BE2C (cell line): ENCODE measurements around the gene SLC13A5.
"Not testable (repeated sequence)": the region's sequence is repeated elsewhere in the genome, so short reads cannot be mapped to it uniquely, and the experiment has no call there.

Experiments used
- DNase-seq: peaks from one replicate; pipeline ENCODE4 v3.0.0-alpha.2; 2020
- H3K27me3 ChIP-seq: fragments of 250-450 bp; sonication (Bioruptor Pico); 2 replicates; pipeline ENCODE4 v1.5.1; 2020; ENCODE audit warnings: mild to moderate bottlenecking
- H3K36me3 ChIP-seq: fragments of 250-450 bp; sonication (Bioruptor Pico); 2 replicates; pipeline ENCODE4 v1.5.1; 2020; ENCODE audit warnings: mild to moderate bottlenecking
- H3K4me1 ChIP-seq: fragments of 250-450 bp; sonication (Bioruptor Pico); 2 replicates; pipeline ENCODE4 v1.5.1; 2020
- H3K4me3 ChIP-seq: 2 replicates; pipeline ENCODE4 v1.5.1; 2011; ENCODE audit warnings: low read depth, low read length
- H3K9me3 ChIP-seq: fragments of 250-450 bp; sonication (Bioruptor Pico); 2 replicates; pipeline ENCODE4 v1.5.1; 2020
- TF ChIP-seq, protein P1 (sequence below): IDR thresholded peaks from 2 replicates; pipeline ENCODE4 v1.5.1; 2012; ENCODE audit warnings: mild to moderate bottlenecking, low read depth, low read length

Gene SLC13A5

DNA sequence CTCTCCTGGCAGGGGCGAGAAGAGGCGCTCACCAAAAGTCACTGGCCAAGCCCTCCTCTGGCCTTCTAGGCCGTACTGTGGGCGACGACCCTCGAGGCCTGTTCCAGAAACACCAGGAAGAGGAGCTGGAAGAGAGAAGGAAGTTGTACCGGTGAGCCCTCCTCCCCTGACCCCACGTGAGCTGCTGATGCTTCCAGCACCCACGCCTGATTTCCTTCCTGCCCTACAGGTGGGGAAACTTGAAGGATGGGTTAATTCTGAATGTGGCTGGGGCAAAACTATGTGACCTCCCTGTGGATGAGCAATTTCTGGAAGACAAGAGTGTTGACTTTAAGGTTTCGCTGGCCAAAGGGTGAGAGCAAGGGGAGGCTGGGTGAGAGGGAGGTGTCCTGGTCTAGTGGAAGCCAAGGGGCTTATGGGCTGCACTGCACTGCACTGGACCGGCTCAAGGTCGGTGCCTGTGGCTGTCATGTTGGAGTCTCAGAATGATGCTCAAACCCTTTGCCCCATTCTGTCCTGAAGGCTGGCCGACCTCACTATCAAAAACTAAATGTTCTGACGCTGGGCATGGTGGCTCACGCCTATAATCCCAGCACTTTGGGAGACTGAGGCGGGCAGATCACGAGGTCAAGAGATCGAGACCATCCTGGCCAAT, 55.4 kb downstream of the SLC13A5 start:
- Histone ChIP-seq H3K4me1 (no peaks in the 10 kb centered on the region), H3K4me3 (no peak overlapping the region), H3K36me3 (no peaks in the 10 kb centered on the region), H3K27me3 (0 out of 2 replicates have a peak, but pooled peaks cover 3% of the 10 kb centered on the region), H3K9me3 (no peaks in the 10 kb centered on the region)
- DNase-seq = no peak
- TF ChIP-seq, protein P1, sequence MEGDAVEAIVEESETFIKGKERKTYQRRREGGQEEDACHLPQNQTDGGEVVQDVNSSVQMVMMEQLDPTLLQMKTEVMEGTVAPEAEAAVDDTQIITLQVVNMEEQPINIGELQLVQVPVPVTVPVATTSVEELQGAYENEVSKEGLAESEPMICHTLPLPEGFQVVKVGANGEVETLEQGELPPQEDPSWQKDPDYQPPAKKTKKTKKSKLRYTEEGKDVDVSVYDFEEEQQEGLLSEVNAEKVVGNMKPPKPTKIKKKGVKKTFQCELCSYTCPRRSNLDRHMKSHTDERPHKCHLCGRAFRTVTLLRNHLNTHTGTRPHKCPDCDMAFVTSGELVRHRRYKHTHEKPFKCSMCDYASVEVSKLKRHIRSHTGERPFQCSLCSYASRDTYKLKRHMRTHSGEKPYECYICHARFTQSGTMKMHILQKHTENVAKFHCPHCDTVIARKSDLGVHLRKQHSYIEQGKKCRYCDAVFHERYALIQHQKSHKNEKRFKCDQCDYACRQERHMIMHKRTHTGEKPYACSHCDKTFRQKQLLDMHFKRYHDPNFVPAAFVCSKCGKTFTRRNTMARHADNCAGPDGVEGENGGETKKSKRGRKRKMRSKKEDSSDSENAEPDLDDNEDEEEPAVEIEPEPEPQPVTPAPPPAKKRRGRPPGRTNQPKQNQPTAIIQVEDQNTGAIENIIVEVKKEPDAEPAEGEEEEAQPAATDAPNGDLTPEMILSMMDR = no peak

DNA sequence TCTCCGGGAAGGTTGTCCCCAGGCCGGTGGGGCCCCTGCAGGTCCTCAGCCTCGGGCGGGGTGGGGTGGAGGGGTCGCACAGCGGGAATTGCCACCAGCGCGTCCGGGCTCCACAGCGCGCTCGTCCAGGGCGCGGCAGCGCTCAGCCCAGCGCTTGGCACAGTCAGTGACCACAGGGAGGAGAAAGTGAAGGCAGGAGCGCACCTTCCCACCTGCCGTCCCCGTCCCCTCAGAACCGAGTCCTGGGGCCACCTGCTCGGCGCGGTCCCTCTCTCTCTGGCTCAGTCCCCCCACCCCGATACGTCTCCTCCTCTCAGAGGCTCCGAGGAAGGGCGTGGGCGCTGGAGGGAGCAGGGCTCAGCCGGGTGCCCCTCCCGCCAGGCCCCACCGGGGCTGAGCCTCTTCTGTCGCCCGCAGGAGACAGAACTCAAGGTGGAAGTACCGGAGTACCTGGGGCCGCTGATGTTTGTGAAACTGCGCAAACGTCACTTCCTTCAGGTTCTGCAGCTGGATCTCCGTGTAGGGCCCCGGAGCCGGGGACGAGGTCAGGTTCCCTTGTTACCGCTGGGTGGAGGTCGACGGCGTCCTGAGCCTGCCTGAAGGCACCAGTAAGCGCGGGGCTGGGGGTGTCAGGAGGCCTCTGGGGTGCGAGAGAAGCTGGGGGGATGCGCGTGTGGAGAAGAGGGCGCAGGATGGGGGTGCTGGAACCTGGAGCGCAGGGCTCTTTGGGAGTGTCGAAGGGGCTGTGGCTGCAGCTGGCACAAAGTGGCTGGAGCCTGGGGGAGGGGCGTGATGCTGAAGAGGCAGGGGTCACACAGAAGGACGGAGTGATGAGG, 56.2 kb downstream of the SLC13A5 start:
- H3K4me3 ChIP-seq, DNase-seq, H3K9me3 ChIP-seq, H3K4me1 ChIP-seq, H3K27me3 ChIP-seq, H3K36me3 ChIP-seq: not testable (repeated sequence)

- not testable (repeated sequence) for H3K27me3 ChIP-seq, H3K9me3 ChIP-seq, H3K4me1 ChIP-seq, H3K4me3 ChIP-seq, H3K36me3 ChIP-seq, DNase-seq
Measured at GRCh38 chr17:6655732-6656361, 57.3 kb downstream of the SLC13A5 start.

DNA sequence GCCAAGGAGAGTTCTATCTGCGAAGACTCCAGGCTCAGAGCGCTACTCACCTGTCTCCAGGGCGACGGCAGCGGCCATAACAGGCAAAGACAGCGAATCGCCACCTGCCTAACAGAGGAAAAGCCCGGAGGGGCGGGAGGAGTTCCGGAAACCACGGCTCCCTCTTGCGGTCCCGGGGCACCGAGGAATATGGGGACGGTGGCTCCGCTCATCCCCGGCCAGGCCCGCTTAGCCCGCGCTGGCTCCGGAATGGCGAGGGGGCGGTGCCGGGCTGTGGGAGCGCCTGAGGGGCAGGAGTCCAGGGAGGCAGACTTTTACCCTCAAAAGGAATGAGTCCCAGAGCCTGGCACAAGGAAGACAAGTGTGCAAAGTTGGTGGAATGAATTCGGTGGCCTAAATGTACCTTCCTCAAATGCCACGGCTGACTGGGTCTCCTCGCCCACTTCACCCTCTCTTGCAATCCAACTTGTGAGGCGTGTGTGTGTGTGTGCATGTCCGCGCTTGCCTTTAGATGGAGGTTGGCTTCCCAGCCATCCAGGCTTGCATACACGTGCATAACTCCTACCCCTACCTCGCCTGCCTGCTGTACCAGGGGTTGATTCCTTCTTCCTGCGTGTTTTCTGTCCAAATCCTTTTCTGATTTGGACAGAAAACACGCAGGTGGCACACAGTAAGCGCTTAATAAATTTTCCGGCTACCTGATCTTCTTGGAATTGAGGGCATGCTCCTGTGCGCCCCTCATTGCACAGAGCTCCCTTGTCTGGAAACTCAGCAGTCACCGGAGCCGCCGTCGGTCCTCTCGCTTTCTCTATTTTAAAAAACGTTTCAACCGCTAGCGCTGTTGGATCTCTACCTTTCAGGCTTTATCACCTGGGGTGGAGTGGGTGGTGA, 58.1 kb downstream of the SLC13A5 start:
- H3K4me1 ChIP-seq = no peaks in the 10 kb centered on the region
- DNase-seq = no peak
- no peaks in the 10 kb centered on the region; the same call in 1 of the 2 replicates for H3K9me3 ChIP-seq
- 0 out of 2 replicates have a peak, but pooled peaks cover 3% of the 10 kb centered on the region for H3K27me3 ChIP-seq
- TF ChIP-seq, protein P1 = no peak
- no peak overlapping the region for H3K4me3 ChIP-seq
- H3K36me3 ChIP-seq = no peaks in the 10 kb centered on the region

- no peaks in the 10 kb centered on the region for H3K36me3 ChIP-seq
- H3K9me3 ChIP-seq = no peaks in the 10 kb centered on the region; the same call in 1 of the 2 replicates
- TF ChIP-seq, protein P1 = no peak
- no peaks in the 10 kb centered on the region for H3K4me1 ChIP-seq
- DNase-seq = no peak
- peak overlapping the region; percentile 96 for H3K4me3 ChIP-seq
- H3K27me3 ChIP-seq = no peaks in the 10 kb centered on the region
Measured at GRCh38 chr17:6651919-6652452, 61.2 kb downstream of the SLC13A5 start.

DNA sequence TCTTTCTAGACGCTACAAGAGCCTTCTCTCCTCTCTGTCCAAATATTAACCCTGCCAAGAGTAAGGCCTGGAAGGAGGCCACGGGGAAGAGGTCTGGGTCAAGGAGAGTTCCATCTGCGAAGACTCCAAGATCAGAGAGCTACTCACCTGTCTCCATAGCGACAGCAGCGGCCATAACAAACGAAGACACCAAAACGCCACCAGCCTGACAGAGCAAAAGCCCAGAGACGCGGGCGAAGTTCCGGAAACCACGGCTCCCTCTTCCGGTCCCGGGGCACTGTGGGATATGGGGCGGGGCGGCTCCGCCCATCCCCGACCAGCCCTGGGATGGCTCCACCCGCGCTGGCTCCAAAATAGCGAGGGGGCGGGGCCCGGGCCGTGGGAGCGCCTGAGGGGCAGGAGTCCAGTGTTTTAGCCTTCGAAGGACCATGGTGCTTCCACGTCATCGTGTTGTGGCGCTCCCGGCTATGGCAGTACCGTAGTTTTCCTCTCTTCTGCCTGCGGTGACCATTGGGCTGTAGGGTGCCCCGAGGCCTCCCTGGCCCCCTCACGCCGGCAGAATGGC, 61.7 kb downstream of the SLC13A5 start, which contains the start of the genes C17orf100 and MED31:
Gene C17orf100 (plus strand): TSS at position 409 of the 565 bp plus-strand sequence. CDS start 152 bp downstream, at position 561.
Gene MED31 (minus strand): TSS at position 252 of the 565 bp plus-strand sequence. CDS start 77 bp downstream, at position 175.
- H3K4me1 ChIP-seq = no peaks in the 10 kb centered on the region
- peak within 1 kb of the TSS; percentile 96 for H3K4me3 ChIP-seq
- H3K9me3 ChIP-seq = no peaks in the 10 kb centered on the region; the same call in 1 of the 2 replicates
- TF ChIP-seq, protein P1 = no peak
- H3K36me3 ChIP-seq = no peaks in the 10 kb centered on the region
- H3K27me3 ChIP-seq = no peaks in the 10 kb centered on the region
- peak; percentile 91 for DNase-seq
